ENCODE measurements around the gene FAM53A. TPM values are rescaled to one million over a fixed set of nuclear protein-coding genes. Genes with fewer than 3 reads are reported as not detected.

FAM53A gene
- total and polyA plus RNA-seq, 2 of the 4 experiments (the other 2 are of a cell fraction) = 2.0 to 3.1 TPM

DNA sequence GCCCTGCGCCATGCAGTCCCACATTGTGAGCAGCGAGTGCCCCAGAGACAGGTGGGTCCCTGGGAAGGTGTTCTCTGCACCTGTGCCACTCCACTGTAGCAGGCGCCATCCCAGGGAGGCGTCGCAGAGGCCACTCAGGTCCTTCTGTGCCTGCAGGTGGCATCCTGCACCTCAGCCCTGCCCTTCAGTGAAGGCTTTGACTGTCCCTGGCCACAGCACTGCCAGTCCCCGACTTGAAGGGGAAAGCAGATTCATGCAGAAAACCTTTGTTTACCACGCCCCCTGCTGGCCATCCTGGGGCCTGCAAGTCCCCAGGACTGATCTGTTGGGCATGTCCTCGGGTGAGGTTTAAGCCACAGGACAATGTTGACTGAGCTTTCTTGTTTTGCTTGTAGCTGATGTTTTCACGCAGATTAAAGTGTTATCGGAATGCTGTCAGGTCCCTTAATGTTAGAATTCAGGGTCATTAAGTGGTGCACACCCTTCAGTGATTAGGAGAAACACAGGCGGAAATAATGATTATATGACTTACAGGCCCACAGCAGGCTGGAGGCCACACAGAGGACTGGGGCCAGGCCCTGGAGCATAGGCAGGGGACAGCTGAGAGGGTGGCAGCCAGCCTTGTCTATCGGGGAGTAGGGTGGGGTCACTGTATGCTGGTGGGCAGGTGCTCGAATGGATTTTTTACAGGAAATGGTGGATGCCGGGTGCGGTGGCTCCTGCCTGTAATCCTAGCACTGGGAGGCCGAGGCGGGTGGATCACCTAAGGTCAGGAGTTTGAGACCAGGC lies 42.2 kb upstream of the FAM53A start:
- Histone ChIP-seq H3K9me3 (ENCODE audit: control insufficient read depth, insufficient read depth, low read length) (no peaks in the 10 kb centered on the region), H3K23ac (ENCODE audit: low read depth, low read length) (no peak overlapping the region), H2BK20ac (ENCODE audit: low read depth, low read length) (peak overlapping the region; percentile 85; the same call in 1 of the 2 replicates), H2AK9ac (replicated peaks; ENCODE audit: low read depth, low read length, poor library complexity) (peak overlapping the region; percentile 83), H3K56ac (ENCODE audit: extremely low read depth, insufficient read depth, low read length) (no peak overlapping the region), H3K4ac (ENCODE audit: low read depth, low read length) (peak overlapping the region; percentile 40; the same call in 1 of the 2 replicates), H3K27ac (ENCODE audit: insufficient read depth, low read length) (no peak overlapping the region), H3K4me1 (ENCODE audit: control insufficient read depth, insufficient read depth, low read length) (peaks cover 19% of the 10 kb centered on the region), H4K5ac (ENCODE audit: low read depth, low read length) (peak overlapping the region; percentile 52), H2AK5ac (ENCODE audit: low read depth, low read length) (peak overlapping the region; percentile 64; the same call in 1 of the 2 replicates), H2BK5ac (ENCODE audit: low read depth, low read length, poor library complexity, severe bottlenecking) (peak overlapping the region; percentile 25), H3K4me2 (ENCODE audit: low read depth, low read length) (no peak overlapping the region), H2AFZ (replicated peaks; ENCODE audit: low read length, poor library complexity) (peak overlapping the region; percentile 79), H2BK15ac (ENCODE audit: low read depth, low read length) (no peak overlapping the region), H2BK120ac (ENCODE audit: low read depth, low read length) (no peak overlapping the region; the same call in 1 of the 2 replicates), H3K36me3 (ENCODE audit: control insufficient read depth, insufficient read depth, low read length) (peaks cover 17% of the 10 kb centered on the region), H4K91ac (ENCODE audit: insufficient read depth, low read depth, low read length) (no peak overlapping the region), H3K4me3 (ENCODE audit: insufficient read depth, low read depth, low read length) (no peak overlapping the region), H3K14ac (replicated peaks; ENCODE audit: low read depth, low read length) (0 out of 2 replicates have a peak overlapping the region, but pooled peaks have one; percentile 78), H4K8ac (ENCODE audit: low read depth in 2 of 2, low read length in 2 of 2) (peak overlapping the region in 1 of 2 experiments; percentile 87; a peak in 2 of 4 replicates), H3K9ac (ENCODE audit: low read depth, low read length) (no peak overlapping the region), H4K20me1 (ENCODE audit: insufficient read depth, low read length) (peaks cover 24% of the 10 kb centered on the region), H3K79me1 (ENCODE audit: low read depth in 1 of 2, low read length in 2 of 2) (peaks cover 40 to 79% of the 10 kb centered on the region in 2 experiments), H3K27me3 (ENCODE audit: control insufficient read depth, insufficient read depth, low read length) (no peaks in the 10 kb centered on the region), H3K9me1 (ENCODE audit: insufficient read depth, low read length) (peaks cover 9% of the 10 kb centered on the region), H3K18ac (ENCODE audit: low read depth, low read length) (no peak overlapping the region)
- DNase-seq = peak; percentile 78
- dilution Hi-C loops (cut with HindIII; ENCODE audit: low sequenced_read_pairs, unreplicated experiment) = no loop called here
- POLR2A ChIA-PET (ENCODE audit: unreplicated experiment) = no interaction called here
- ATAC-seq (ENCODE audit: low read depth) = peak; percentile 76
- BruUV-seq (replicated peaks) = no TSS peak
- WGBS, 2 experiments (ENCODE audit: extremely low coverage in 2 of 2, insufficient read length in 1 of 2) = 63% methylated on average over 9 of the region's 17 CpGs; no CpG with 5 or more reads in 1 of the 2 experiments
- CTCF ChIA-PET = interaction anchor here (0.6 to 1.6 kb wide), 3 partner anchors 14 to 95 kb away, joined by 3 to 13 read pairs (median 3); partner anchors contain the start of gene SLBP
- in situ Hi-C loops (cut with MboI; ENCODE audit: low sequenced_read_pairs) = no loop called here
- peak; percentile 72 for TF ChIP-seq RAD21 (IDR thresholded peaks at IDR 0.05; ENCODE audit: low read length)
- TF ChIP-seq SMC3 (IDR thresholded peaks at IDR 0.05; ENCODE audit: low read depth, low read length) = peak; percentile 57
- TF ChIP-seq CTCF (conservative IDR thresholded peaks at IDR 0.05; ENCODE audit: low read depth, low read length) = peak; percentile 86
- TF ChIP-seq NFE2L2 (IDR thresholded peaks at IDR 0.05; ENCODE audit: low read depth, low read length) = no peak
- intact Hi-C loops (cut with micrococcal nuclease) = loop anchor here (1.0 to 10.0 kb wide), 2 partner anchors 33 to 362 kb away; no protein-coding TSS in a partner anchor
